ENCODE data around the gene TEX38. TPM values are rescaled to one million over a fixed set of nuclear protein-coding genes. Genes with fewer than 3 reads are reported as not detected.
"Not testable (repeated sequence)": the region's sequence is repeated elsewhere in the genome, so short reads cannot be mapped to it uniquely, and the experiment has no call there.

Gene TEX38
- 0.34 TPM in 1 of 2 replicates, not detected in the other for total RNA-seq

GRCh38 chr1:46671554-46671953 lies at the start of gene TEX38:
Gene TEX38, plus strand, starts transcription at chr1:46671854. Its CDS starts 81 bp downstream, at chr1:46671935.
- intact Hi-C loops (cut with micrococcal nuclease) = no loop called here

GRCh38 chr1:46621930-46622329 lies 49.7 kb upstream of the TEX38 start:
- intact Hi-C loops (cut with micrococcal nuclease) = loop anchor here (1.0 kb wide), 1 partner anchor 103 kb away; no protein-coding TSS in a partner anchor

GRCh38 chr1:46622344-46622743 lies 49.3 kb upstream of the TEX38 start:
- intact Hi-C loops (cut with micrococcal nuclease) = loop anchor here (1.0 kb wide), 1 partner anchor 103 kb away; no protein-coding TSS in a partner anchor

- intact Hi-C loops (cut with micrococcal nuclease) = no loop called here
Observed at GRCh38 chr1:46623743-46624644, 47.7 kb upstream of the TEX38 start.

GRCh38 chr1:46630719-46631118 lies 40.9 kb upstream of the TEX38 start:
- intact Hi-C loops (cut with micrococcal nuclease) = no loop called here

- intact Hi-C loops (cut with micrococcal nuclease) = no loop called here
Observed at GRCh38 chr1:46635205-46635604, 36.4 kb upstream of the TEX38 start.

GRCh38 chr1:46637444-46638083 lies 34.1 kb upstream of the TEX38 start:
- intact Hi-C loops (cut with micrococcal nuclease) = no loop called here

- intact Hi-C loops (cut with micrococcal nuclease) = no loop called here
Observed at GRCh38 chr1:46638921-46639320, 32.7 kb upstream of the TEX38 start.

GRCh38 chr1:46639547-46639946 lies 32.1 kb upstream of the TEX38 start:
- intact Hi-C loops (cut with micrococcal nuclease) = no loop called here

- intact Hi-C loops (cut with micrococcal nuclease) = no loop called here
Observed at GRCh38 chr1:46642115-46642680, 29.5 kb upstream of the TEX38 start.

- intact Hi-C loops (cut with micrococcal nuclease) = no loop called here
Observed at GRCh38 chr1:46643368-46643775, 28.3 kb upstream of the TEX38 start.

GRCh38 chr1:46645815-46646214 lies 25.8 kb upstream of the TEX38 start:
- intact Hi-C loops (cut with micrococcal nuclease) = no loop called here

GRCh38 chr1:46646331-46646730 lies 25.3 kb upstream of the TEX38 start:
- intact Hi-C loops (cut with micrococcal nuclease) = no loop called here

GRCh38 chr1:46646844-46647243 lies 24.8 kb upstream of the TEX38 start:
- intact Hi-C loops (cut with micrococcal nuclease) = no loop called here

- intact Hi-C loops (cut with micrococcal nuclease) = no loop called here
Observed at GRCh38 chr1:46647611-46648010, 24.0 kb upstream of the TEX38 start.

GRCh38 chr1:46649764-46650163 lies 21.9 kb upstream of the TEX38 start:
- intact Hi-C loops (cut with micrococcal nuclease) = no loop called here

GRCh38 chr1:46650491-46650890 lies 21.2 kb upstream of the TEX38 start:
- intact Hi-C loops (cut with micrococcal nuclease) = no loop called here

GRCh38 chr1:46651152-46651551 lies 20.5 kb upstream of the TEX38 start:
- intact Hi-C loops (cut with micrococcal nuclease) = not testable (repeated sequence)

GRCh38 chr1:46652321-46653100 lies 19.1 kb upstream of the TEX38 start:
- intact Hi-C loops (cut with micrococcal nuclease) = no loop called here

- intact Hi-C loops (cut with micrococcal nuclease) = no loop called here
Observed at GRCh38 chr1:46653405-46653958, 18.2 kb upstream of the TEX38 start.

- intact Hi-C loops (cut with micrococcal nuclease) = no loop called here
Observed at GRCh38 chr1:46654012-46654411, 17.6 kb upstream of the TEX38 start.
